Fibroblast of pulmonary artery (primary cell): ENCODE measurements around the gene IFIH1.

ENCODE experiments used
- DNase-seq: peaks from one replicate; pipeline ENCODE4 v3.0.0-alpha.2; 2010; ENCODE audit warnings: low read depth
- H3K4me3 ChIP-seq: replicated peaks from 2 replicates; pipeline ENCODE4 v1.5.1; 2011; ENCODE audit warnings: low read depth, mild to moderate bottlenecking, control low read depth, low read length, moderate library complexity
- TF ChIP-seq, protein P1 (sequence below): IDR thresholded peaks from 2 replicates; pipeline ENCODE4 v1.5.1; 2011; ENCODE audit warnings: mild to moderate bottlenecking, control low read depth, low read length, inconsistent platforms; ENCODE audit errors: missing control alignments

Gene IFIH1

GRCh38 chr2:162342321-162342720 is 23.8 kb upstream of the IFIH1 start:
- DNase-seq, result no peak
- TF ChIP-seq, protein P1, sequence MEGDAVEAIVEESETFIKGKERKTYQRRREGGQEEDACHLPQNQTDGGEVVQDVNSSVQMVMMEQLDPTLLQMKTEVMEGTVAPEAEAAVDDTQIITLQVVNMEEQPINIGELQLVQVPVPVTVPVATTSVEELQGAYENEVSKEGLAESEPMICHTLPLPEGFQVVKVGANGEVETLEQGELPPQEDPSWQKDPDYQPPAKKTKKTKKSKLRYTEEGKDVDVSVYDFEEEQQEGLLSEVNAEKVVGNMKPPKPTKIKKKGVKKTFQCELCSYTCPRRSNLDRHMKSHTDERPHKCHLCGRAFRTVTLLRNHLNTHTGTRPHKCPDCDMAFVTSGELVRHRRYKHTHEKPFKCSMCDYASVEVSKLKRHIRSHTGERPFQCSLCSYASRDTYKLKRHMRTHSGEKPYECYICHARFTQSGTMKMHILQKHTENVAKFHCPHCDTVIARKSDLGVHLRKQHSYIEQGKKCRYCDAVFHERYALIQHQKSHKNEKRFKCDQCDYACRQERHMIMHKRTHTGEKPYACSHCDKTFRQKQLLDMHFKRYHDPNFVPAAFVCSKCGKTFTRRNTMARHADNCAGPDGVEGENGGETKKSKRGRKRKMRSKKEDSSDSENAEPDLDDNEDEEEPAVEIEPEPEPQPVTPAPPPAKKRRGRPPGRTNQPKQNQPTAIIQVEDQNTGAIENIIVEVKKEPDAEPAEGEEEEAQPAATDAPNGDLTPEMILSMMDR, result no peak
- H3K4me3 ChIP-seq, result no peak overlapping the region

- no peak for DNase-seq
- no peak overlapping the region for H3K4me3 ChIP-seq
- TF ChIP-seq, protein P1, result no peak
Observed at GRCh38 chr2:162340822-162341221, 22.3 kb upstream of the IFIH1 start.

DNA sequence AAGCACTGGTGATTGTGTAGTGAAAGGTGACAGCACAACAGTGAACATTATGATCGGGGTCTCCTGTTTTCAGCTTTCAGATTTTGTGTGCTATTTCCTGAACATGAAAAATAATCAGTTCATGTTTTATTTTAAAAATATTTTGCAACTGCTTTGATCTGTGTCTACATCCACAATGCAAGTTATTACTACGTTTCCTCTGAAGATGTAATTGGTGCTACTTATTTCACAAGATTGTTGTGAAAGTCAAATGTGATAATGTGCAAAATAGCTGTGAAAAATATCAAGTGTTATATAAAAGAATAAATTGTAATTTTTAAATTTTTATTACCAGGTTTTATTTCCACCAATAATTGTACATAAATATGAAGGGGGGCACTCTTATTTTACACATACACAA is 19.4 kb upstream of the IFIH1 start:
- DNase-seq, result no peak
- TF ChIP-seq, protein P1, result no peak
- no peak overlapping the region for H3K4me3 ChIP-seq

DNA sequence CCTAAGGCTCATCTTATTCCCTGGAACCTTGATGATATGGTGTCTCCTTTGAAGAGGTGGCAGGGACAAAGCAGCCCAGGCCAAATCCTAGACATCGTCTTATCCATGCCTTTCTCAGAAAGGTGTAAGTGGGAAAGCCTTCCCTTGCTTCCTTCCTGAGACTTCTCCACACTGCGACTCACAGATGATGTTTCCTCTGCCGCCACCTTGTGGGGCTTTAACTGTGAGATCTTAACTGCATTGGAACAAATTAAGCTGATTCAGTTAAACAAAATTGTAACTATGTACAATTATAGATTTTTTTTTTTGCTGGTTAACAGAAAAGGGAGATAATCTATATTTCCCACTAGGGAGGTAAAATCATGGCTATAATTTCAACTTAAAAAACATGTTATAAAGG is 15.5 kb upstream of the IFIH1 start:
- TF ChIP-seq, protein P1, result peak; percentile 56
- no peak overlapping the region for H3K4me3 ChIP-seq
- DNase-seq, result peak; percentile 35

DNA sequence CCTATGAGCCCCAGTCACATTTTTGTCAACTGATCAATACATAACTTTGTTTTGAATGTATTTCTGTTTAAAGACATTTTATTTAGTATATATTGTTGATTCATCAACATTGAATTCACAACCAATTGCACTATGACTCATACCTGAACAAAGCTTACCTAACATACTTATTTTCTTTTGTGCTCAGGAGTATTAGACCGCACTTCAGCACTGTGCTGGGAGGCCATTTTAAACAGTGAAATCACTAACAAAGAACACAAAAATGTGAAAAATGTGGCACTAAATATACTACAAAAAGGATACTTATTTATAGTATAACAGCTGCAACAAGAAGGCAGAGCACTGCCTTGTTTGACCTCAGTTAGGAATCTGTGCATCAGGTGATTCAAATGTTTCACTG is 12.4 kb upstream of the IFIH1 start:
- TF ChIP-seq, protein P1, result no peak
- DNase-seq, result no peak
- no peak overlapping the region for H3K4me3 ChIP-seq

GRCh38 chr2:162328424-162329157 is 10.1 kb upstream of the IFIH1 start:
- no peak overlapping the region for H3K4me3 ChIP-seq
- DNase-seq, result no peak
- TF ChIP-seq, protein P1, result no peak

- H3K4me3 ChIP-seq, result no peak overlapping the region
- TF ChIP-seq, protein P1, result no peak
- no peak for DNase-seq
Observed at GRCh38 chr2:162327806-162328205, 9.3 kb upstream of the IFIH1 start.
